ENCODE results near the gene SENP1. TPM values are rescaled to one million over a fixed set of nuclear protein-coding genes. Genes with fewer than 3 reads are reported as not detected.
"Not testable (repeated sequence)": the region's sequence is repeated elsewhere in the genome, so short reads cannot be mapped to it uniquely, and the experiment has no call there.

Gene SENP1
- total RNA-seq, 1 donor from 2014 or later: 38.4 TPM

DNA sequence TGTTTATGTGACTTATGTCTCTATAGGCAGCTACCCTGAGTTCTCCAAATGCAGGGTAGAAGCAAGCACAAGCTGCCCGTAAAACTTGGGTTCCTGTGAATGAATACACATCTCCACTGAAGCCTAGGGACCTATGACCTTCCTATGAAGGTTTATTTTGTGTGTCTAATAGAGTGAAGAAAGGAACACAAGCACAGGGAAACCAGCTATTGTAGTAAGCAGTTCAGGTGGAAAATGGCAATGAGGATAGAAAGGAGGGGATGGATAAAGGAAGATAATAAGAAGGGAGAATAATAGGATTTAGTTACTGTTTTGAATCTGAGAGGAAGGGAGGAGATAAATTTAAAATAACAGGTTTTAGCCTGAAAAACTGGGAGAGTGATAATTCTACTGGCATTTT is 15.6 kb upstream of the SENP1 start:
- TF ChIP-seq, protein P1, sequence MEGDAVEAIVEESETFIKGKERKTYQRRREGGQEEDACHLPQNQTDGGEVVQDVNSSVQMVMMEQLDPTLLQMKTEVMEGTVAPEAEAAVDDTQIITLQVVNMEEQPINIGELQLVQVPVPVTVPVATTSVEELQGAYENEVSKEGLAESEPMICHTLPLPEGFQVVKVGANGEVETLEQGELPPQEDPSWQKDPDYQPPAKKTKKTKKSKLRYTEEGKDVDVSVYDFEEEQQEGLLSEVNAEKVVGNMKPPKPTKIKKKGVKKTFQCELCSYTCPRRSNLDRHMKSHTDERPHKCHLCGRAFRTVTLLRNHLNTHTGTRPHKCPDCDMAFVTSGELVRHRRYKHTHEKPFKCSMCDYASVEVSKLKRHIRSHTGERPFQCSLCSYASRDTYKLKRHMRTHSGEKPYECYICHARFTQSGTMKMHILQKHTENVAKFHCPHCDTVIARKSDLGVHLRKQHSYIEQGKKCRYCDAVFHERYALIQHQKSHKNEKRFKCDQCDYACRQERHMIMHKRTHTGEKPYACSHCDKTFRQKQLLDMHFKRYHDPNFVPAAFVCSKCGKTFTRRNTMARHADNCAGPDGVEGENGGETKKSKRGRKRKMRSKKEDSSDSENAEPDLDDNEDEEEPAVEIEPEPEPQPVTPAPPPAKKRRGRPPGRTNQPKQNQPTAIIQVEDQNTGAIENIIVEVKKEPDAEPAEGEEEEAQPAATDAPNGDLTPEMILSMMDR (IDR thresholded peaks at IDR 0.05; ENCODE audit: unreplicated experiment): no peak
- peaks cover 7% of the 10 kb centered on the region for H3K36me3 Mint-ChIP-seq (ENCODE audit: insufficient read depth)
- H3K9me3 Mint-ChIP-seq (ENCODE audit: low read depth): no peaks in the 10 kb centered on the region
- H3K4me3 Mint-ChIP-seq (ENCODE audit: low read depth): no peak overlapping the region
- H3K27me3 Mint-ChIP-seq: no peaks in the 10 kb centered on the region
- no peak for DNase-seq (ENCODE audit: low spot score, unreplicated experiment)
- H3K27ac Mint-ChIP-seq: no peak overlapping the region
- H3K4me1 Mint-ChIP-seq (ENCODE audit: low read depth): peaks cover 46% of the 10 kb centered on the region

DNA sequence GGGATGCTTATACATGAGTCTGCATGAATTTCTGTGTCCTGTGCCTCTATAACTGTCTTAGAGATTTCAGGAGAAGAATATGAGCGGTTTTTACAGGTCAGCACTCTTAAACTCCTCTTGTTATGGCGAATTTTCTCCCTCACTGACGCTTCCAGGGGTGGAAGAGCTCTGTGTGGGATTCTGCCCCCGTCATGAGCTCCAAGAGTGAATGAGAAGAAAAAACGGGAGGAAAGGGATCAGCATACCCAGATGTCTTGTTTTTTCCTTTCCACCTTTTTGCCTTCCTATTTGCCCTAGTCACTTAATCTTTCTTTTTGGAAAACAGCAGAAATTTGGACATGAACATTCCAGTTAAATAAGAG is 13.9 kb upstream of the SENP1 start:
- H3K36me3 Mint-ChIP-seq (ENCODE audit: insufficient read depth): peaks cover 4% of the 10 kb centered on the region
- no peak for DNase-seq (ENCODE audit: low spot score, unreplicated experiment)
- H3K27ac Mint-ChIP-seq: peak overlapping the region; percentile 75
- H3K9me3 Mint-ChIP-seq (ENCODE audit: low read depth): no peaks in the 10 kb centered on the region
- TF ChIP-seq, protein P1 (IDR thresholded peaks at IDR 0.05; ENCODE audit: unreplicated experiment): no peak
- no peaks in the 10 kb centered on the region for H3K27me3 Mint-ChIP-seq
- H3K4me3 Mint-ChIP-seq (ENCODE audit: low read depth): peak overlapping the region; percentile 91
- peaks cover 46% of the 10 kb centered on the region for H3K4me1 Mint-ChIP-seq (ENCODE audit: low read depth)

DNA sequence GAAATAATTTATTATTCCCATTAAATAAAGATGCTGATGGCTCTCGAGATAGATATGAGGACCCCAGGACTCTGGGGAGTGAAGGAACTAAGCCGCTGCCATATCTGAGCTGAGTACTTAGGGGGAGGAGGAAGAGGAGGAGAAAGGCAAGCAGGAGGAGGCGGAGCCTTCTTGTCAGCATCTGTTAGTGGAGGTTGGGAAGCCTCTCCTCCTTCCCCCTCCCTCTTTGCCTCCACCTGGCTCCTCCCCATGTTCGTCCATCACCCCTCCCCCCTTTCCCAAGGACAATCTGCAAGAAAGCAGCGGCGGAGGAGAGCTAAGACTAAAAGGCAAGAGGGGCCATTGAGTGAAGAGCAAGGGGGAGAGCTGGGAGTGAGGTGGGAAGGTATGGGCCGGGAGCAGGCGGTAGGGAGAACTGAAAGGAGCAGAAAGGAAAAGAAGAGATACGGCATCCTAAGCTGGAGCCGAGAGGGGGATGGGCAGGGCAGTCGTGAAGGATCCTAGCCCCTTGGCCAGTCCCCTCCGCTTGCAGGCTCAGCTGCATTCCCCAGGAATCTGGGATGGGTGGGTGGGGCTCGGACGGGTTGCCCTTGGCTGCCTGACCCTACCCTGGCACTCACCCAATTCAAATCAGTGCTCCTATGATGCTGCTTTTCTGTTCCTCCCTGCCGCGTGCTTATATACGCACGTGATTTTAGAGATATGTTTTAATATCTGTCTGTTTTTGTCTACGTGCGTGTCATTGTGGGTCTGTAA is 13.4 kb upstream of the SENP1 start, which contains the start of gene PFKM:
Gene PFKM (plus strand): TSS at position 287 of the 756 bp plus-strand sequence. CDS start 3,411 bp downstream, outside the sequence.
- H3K4me1 Mint-ChIP-seq (ENCODE audit: low read depth): peaks cover 42% of the 10 kb centered on the region

DNA sequence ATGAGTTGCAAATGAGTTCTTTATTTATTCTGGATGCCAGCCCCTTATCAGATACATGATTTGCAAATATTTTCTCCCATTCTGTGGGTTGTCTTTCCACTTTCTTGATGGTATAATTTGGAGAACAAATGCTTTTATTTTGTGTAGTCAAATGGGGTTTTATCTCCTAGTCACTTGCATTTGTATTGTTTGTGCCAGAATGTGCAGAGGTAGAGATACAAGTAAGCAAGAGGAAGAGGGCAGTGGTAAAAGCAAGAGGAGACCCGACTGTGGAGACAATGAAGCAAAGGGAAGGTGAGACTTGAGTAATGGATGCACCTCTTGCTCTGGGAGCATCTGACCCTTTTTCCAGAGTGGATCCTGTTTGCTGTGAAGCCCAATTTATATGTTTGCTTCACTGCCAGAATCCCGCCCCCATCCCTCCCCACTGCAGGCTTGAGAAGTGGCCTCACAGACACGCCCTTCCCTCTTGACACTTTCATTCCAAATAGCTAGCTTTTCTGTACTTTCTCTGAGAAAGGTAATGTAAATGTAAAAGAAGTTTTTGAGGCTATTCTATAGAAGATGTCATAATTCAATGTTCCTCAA is 12.5 kb upstream of the SENP1 start:
- TF ChIP-seq, protein P1 (IDR thresholded peaks at IDR 0.05; ENCODE audit: unreplicated experiment): no peak
- Mint-ChIP-seq H3K9me3 (ENCODE audit: low read depth) (no peaks in the 10 kb centered on the region), H3K4me1 (ENCODE audit: low read depth) (peaks cover 38% of the 10 kb centered on the region), H3K27ac (peak overlapping the region; percentile 95), H3K4me3 (ENCODE audit: low read depth) (peak overlapping the region; percentile 91), H3K36me3 (ENCODE audit: insufficient read depth) (peaks cover 2% of the 10 kb centered on the region), H3K27me3 (no peaks in the 10 kb centered on the region)
- DNase-seq (ENCODE audit: low spot score, unreplicated experiment): no peak

More for the DNA sequence above, 13.4 kb upstream of the SENP1 start, which contains the start of gene PFKM:
- peak; percentile 64 for DNase-seq (ENCODE audit: low spot score, unreplicated experiment)
- peaks cover 4% of the 10 kb centered on the region for H3K36me3 Mint-ChIP-seq (ENCODE audit: insufficient read depth)
- no peaks in the 10 kb centered on the region for H3K9me3 Mint-ChIP-seq (ENCODE audit: low read depth)
- TF ChIP-seq, protein P1 (IDR thresholded peaks at IDR 0.05; ENCODE audit: unreplicated experiment): no peak
- H3K27ac Mint-ChIP-seq: peak within 1 kb of the TSS; percentile 95
- peak within 1 kb of the TSS; percentile 91 for H3K4me3 Mint-ChIP-seq (ENCODE audit: low read depth)
- no peaks in the 10 kb centered on the region for H3K27me3 Mint-ChIP-seq

DNA sequence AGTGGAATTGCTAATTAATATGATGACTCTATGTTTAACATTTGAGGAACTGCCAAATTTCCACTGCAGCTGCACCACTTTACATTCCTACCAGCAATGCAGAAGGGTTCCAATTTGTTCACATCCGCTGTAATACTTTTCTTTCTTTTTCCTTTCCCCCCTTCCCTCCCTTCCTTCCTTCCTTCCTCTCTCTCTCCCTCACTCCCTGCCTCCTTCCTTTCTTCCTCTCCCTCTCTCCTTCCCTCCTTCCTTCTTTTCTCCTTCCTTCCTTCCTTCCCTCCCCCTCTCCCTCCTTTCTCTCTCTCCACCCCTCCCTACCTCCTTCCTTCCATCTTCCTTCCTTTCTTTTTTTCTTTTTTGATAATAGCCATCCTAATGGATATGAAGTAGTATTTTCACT is 10.1 kb upstream of the SENP1 start:
- Mint-ChIP-seq H3K4me3 (ENCODE audit: low read depth) (no peak overlapping the region), H3K27ac (no peak overlapping the region)
- TF ChIP-seq, protein P1 (IDR thresholded peaks at IDR 0.05; ENCODE audit: unreplicated experiment): no peak

DNA sequence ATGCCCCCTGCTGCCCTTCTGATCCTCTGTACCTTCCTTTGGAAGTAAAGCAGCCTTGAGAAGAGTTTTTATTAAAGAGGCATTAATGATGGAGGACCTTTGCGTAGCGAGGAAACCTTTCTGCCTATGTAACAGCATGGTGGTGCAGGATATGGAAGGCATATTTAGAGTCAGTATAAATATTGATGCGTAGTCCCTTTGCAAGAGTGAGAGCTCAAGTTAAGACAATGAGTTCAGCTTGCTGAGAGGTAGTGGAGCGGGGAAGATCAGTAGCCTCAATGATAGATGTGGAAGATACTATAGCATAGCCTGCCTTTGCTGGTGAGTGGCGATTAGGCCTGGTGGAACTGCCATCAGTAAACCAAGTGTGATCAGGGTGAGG is 5.4 kb upstream of the SENP1 start:
- H3K4me1 Mint-ChIP-seq (ENCODE audit: low read depth): peaks cover 13% of the 10 kb centered on the region
- H3K27me3 Mint-ChIP-seq; H3K4me3 Mint-ChIP-seq (ENCODE audit: low read depth); H3K9me3 Mint-ChIP-seq (ENCODE audit: low read depth); H3K36me3 Mint-ChIP-seq (ENCODE audit: insufficient read depth); H3K27ac Mint-ChIP-seq; DNase-seq (ENCODE audit: low spot score, unreplicated experiment): not testable (repeated sequence)

More for the DNA sequence above, 10.1 kb upstream of the SENP1 start:
- Mint-ChIP-seq H3K4me1 (ENCODE audit: low read depth) (peaks cover 21% of the 10 kb centered on the region), H3K36me3 (ENCODE audit: insufficient read depth) (no peaks in the 10 kb centered on the region), H3K9me3 (ENCODE audit: low read depth) (no peaks in the 10 kb centered on the region), H3K27me3 (no peaks in the 10 kb centered on the region)
- no peak for DNase-seq (ENCODE audit: low spot score, unreplicated experiment)

Data from progenitor cell of endocrine pancreas (in vitro differentiated cells).